Mucosa of descending colon (tissue), 3 donors: Measurements from ENCODE around the gene CACHD1. TPM values are rescaled to one million over a fixed set of nuclear protein-coding genes. Genes with fewer than 3 reads are reported as not detected.

Experiments used
- ATAC-seq: fragments of 200-7000 bp; cut with Tn5 transposase; one replicate; pipeline ENCODE4 v1.9.1; 2020; ENCODE audit warnings: mild to moderate bottlenecking, moderate library complexity
- DNase-seq, 3 donors: peaks; one replicate each; pipeline ENCODE4 v3.0.0-alpha.2; 2020
- H3K36me3 ChIP-seq: fragments of 200-600 bp; one replicate; pipeline ENCODE4 v1.8.0; 2021; ENCODE audit warnings: low read depth, mild to moderate bottlenecking
- H3K4me1 ChIP-seq: fragments of 200-600 bp; one replicate; pipeline ENCODE4 v1.8.0; 2021; ENCODE audit warnings: low read depth, mild to moderate bottlenecking
- H3K4me3 ChIP-seq: fragments of 200-600 bp; one replicate; pipeline ENCODE4 v1.8.0; 2021; ENCODE audit warnings: mild to moderate bottlenecking
- H3K9me3 ChIP-seq: fragments of 200-600 bp; one replicate; pipeline ENCODE4 v1.8.0; 2021; ENCODE audit warnings: mild to moderate bottlenecking
- CTCF ChIP-seq: fragments of 200-600 bp; IDR thresholded peaks from one replicate; pipeline ENCODE4 v1.8.0; 2022; ENCODE audit warnings: antibody characterized with exemption, mild to moderate bottlenecking
- intact Hi-C, 2 donors: fragments of 100-400 bp; cut with DNase I in 1 of 2; cut with micrococcal nuclease in 1 of 2; formaldehyde crosslinking; loops; one replicate each; pipeline versions ENCODE4 v1.11.0 to v1.11.1; 2022; cut with DNase I, micrococcal nuclease
- total RNA-seq, 3 donors: library from RNA; stranded (reverse); fragmentation: NEBNext Ultra II Directional in 2 of 3; extraction: Animal tissue kit (Norgen Biotek cat#: 25700) in 2 of 3; gene quantifications; one replicate each; pipeline versions ENCODE4 v1.2.1 to v1.2.4, GENCODE V29; 2021 to 2023
- donor health status: DM: no; HTN: no; CAD: no; lungs with moderate emphysema.
- donor health status: DM: no; HTN: no; CAD: no.
- donor health status: DM: no; HTN: yes; CAD: no.

CACHD1 gene
- total RNA-seq, 3 donors from 2014 or later, result 1.3 to 3.7 (median 2.7) TPM

- no peak for TF ChIP-seq CTCF
- no peaks in the 10 kb centered on the region for H3K36me3 ChIP-seq
- ATAC-seq, result no peak
- H3K4me1 ChIP-seq, result peaks cover 15% of the 10 kb centered on the region
- intact Hi-C loops, result loop anchor here in 1 of 2 donors (10.0 kb wide), 1 partner anchor 191 kb away; no protein-coding TSS in a partner anchor
- no peaks in the 10 kb centered on the region for H3K9me3 ChIP-seq
- no peak overlapping the region for H3K4me3 ChIP-seq
- DNase-seq, result no peak
These were observed 3.4 kb downstream of the CACHD1 start for GRCh38 chr1:64473367-64473766.

GRCh38 chr1:64474133-64474532 is 4.2 kb downstream of the CACHD1 start:
- no peaks in the 10 kb centered on the region for H3K9me3 ChIP-seq
- ATAC-seq, result no peak
- TF ChIP-seq CTCF, result no peak
- H3K4me3 ChIP-seq, result no peak overlapping the region
- intact Hi-C loops, result loop anchor here in 1 of 2 donors (10.0 kb wide), 1 partner anchor 191 kb away; no protein-coding TSS in a partner anchor
- H3K36me3 ChIP-seq, result no peaks in the 10 kb centered on the region
- DNase-seq, result no peak
- H3K4me1 ChIP-seq, result peaks cover 15% of the 10 kb centered on the region

GRCh38 chr1:64474665-64475439 is 4.9 kb downstream of the CACHD1 start:
- ATAC-seq, result peak; percentile 73
- no peaks in the 10 kb centered on the region for H3K9me3 ChIP-seq
- no peaks in the 10 kb centered on the region for H3K36me3 ChIP-seq
- H3K4me3 ChIP-seq, result no peak overlapping the region
- H3K4me1 ChIP-seq, result peaks cover 11% of the 10 kb centered on the region
- TF ChIP-seq CTCF, result no peak
- intact Hi-C loops, result loop anchor here in 1 of 2 donors (10.0 kb wide), 1 partner anchor 190 kb away; no protein-coding TSS in a partner anchor
- DNase-seq, result peak; percentile 73 to 75 (median 75)

GRCh38 chr1:64476251-64476952 is 6.5 kb downstream of the CACHD1 start:
- Histone ChIP-seq H3K36me3 (no peaks in the 10 kb centered on the region), H3K4me3 (no peak overlapping the region), H3K9me3 (no peaks in the 10 kb centered on the region), H3K4me1 (peaks cover 6% of the 10 kb centered on the region)
- no peak for TF ChIP-seq CTCF
- peak in 1 of 3 donors; percentile 24 for DNase-seq
- intact Hi-C loops, result loop anchor here in 1 of 2 donors (10.0 kb wide), 1 partner anchor 188 kb away; no protein-coding TSS in a partner anchor
- ATAC-seq, result peak; percentile 22

- no peak for DNase-seq
- intact Hi-C loops, result loop anchor here in 1 of 2 donors (10.0 kb wide), 1 partner anchor 186 kb away; no protein-coding TSS in a partner anchor
- Histone ChIP-seq H3K36me3 (no peaks in the 10 kb centered on the region), H3K4me1 (peaks cover 19% of the 10 kb centered on the region), H3K9me3 (no peaks in the 10 kb centered on the region), H3K4me3 (no peak overlapping the region)
- no peak for ATAC-seq
- TF ChIP-seq CTCF, result no peak
These were observed 8.9 kb downstream of the CACHD1 start for GRCh38 chr1:64478594-64479470.
